Activated B cell treated with CpG ODN at 0.5 μM for 24 hours (primary cell): ENCODE measurements around the gene RUSC1. TPM values are rescaled to one million over a fixed set of nuclear protein-coding genes. Genes with fewer than 3 reads are reported as not detected.

ENCODE experiments used
- ATAC-seq: fragments of 200-7000 bp; cut with Tn5 transposase; one replicate; pipeline ENCODE4 v1.10.0; 2021; ENCODE audit warnings: low read depth, mild to moderate bottlenecking, moderate library complexity
- CTCF ChIA-PET: fragments of 350-600 bp; sonication (Branson Sonifier 250); formaldehyde crosslinking; loops from one replicate; lab custom pipeline; 2021; ENCODE audit warnings: antibody characterized with exemption; lab: Charles Lee
- POLR2A ChIA-PET: fragments of 350-600 bp; sonication (Branson Sonifier 250); formaldehyde crosslinking; loops from one replicate; lab custom pipeline; 2021; ENCODE audit warnings: antibody characterized with exemption; lab: Charles Lee
- DNase-seq: peaks from one replicate; pipeline ENCODE4 v3.0.0; 2022
- H3K27ac Mint-ChIP-seq: one replicate; pipeline ENCODE4 v1.8.0; 2020; ENCODE audit warnings: mixed read lengths
- H3K27me3 Mint-ChIP-seq: one replicate; pipeline ENCODE4 v1.8.0; 2021; ENCODE audit warnings: mixed read lengths
- H3K36me3 Mint-ChIP-seq: one replicate; pipeline ENCODE4 v1.8.0; 2021; ENCODE audit warnings: low read depth, mixed read lengths
- H3K4me1 Mint-ChIP-seq: one replicate; pipeline ENCODE4 v1.8.0; 2021; ENCODE audit warnings: mixed read lengths
- H3K4me3 Mint-ChIP-seq: one replicate; pipeline ENCODE4 v1.8.0; 2020; ENCODE audit warnings: mild to moderate bottlenecking, mixed read lengths
- H3K9me3 Mint-ChIP-seq: one replicate; pipeline ENCODE4 v1.8.0; 2020; ENCODE audit warnings: mixed read lengths
- intact Hi-C: fragments of 100-400 bp; cut with micrococcal nuclease; formaldehyde crosslinking; loops from one replicate; pipeline ENCODE4 v1.15.1; 2024
- total RNA-seq: library from RNA; stranded (reverse); gene quantifications from 2 replicates; pipeline ENCODE4 v1.2.3, GENCODE V29; 2022
- TF ChIP-seq, protein P1 (sequence below): fragments of 200-600 bp; IDR thresholded peaks from one replicate; pipeline ENCODE4 v1.8.0; 2022; ENCODE audit warnings: antibody characterized with exemption, mild to moderate bottlenecking

The RUSC1 gene
- total RNA-seq, 1 donor from 2014 or later = 15.0 TPM

DNA sequence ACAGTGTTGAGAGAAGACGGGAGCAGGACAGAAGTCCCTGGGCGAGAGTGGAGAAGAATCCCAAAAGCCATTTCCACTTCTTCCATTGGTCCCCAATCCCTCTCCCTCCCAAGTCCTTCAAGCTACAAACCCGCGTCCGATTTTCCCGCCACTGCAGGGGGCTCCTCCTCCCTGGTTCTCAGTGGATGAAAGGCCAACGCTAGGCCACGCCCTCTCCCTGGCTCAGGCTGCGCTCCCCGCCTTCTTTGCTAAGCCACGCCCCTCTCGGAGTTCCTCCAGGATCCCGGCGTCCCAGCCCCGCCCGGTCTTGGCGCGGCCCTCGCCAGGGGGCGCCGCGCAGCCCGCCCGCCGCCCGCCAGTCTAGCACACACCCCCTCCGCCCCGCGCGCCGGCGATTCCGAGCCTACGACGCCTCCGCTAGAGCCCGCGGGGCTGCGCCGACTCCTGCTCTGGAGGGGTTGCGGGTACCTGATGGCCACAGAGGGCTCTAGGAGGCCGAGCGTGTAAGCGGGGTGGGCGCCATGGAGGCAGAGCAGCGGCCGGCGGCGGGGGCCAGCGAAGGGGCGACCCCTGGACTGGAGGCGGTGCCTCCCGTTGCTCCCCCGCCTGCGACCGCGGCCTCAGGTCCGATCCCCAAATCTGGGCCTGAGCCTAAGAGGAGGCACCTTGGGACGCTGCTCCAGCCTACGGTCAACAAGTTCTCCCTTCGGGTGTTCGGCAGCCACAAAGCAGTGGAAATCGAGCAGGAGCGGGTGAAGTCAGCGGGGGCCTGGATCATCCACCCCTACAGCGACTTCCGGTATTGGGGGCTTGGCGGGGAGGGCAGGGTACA is 43.4 kb upstream of the RUSC1 start, which contains the start of gene HCN3:
HCN3 (plus strand) TSS at position 394 of the 832 bp plus-strand sequence; CDS start at position 522, 128 bp downstream.
- CTCF ChIA-PET = interaction anchor here (1.0 to 1.4 kb wide), 4 partner anchors 27 to 84 kb away, joined by 3 to 6 read pairs (median 4); no protein-coding TSS in a partner anchor
- TF ChIP-seq, protein P1, sequence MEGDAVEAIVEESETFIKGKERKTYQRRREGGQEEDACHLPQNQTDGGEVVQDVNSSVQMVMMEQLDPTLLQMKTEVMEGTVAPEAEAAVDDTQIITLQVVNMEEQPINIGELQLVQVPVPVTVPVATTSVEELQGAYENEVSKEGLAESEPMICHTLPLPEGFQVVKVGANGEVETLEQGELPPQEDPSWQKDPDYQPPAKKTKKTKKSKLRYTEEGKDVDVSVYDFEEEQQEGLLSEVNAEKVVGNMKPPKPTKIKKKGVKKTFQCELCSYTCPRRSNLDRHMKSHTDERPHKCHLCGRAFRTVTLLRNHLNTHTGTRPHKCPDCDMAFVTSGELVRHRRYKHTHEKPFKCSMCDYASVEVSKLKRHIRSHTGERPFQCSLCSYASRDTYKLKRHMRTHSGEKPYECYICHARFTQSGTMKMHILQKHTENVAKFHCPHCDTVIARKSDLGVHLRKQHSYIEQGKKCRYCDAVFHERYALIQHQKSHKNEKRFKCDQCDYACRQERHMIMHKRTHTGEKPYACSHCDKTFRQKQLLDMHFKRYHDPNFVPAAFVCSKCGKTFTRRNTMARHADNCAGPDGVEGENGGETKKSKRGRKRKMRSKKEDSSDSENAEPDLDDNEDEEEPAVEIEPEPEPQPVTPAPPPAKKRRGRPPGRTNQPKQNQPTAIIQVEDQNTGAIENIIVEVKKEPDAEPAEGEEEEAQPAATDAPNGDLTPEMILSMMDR = no peak
- Mint-ChIP-seq H3K4me3 (peak within 1 kb of the TSS; percentile 79), H3K4me1 (peaks cover 36% of the 10 kb centered on the region), H3K9me3 (no peaks in the 10 kb centered on the region), H3K27me3 (no peaks in the 10 kb centered on the region), H3K36me3 (peaks cover 6% of the 10 kb centered on the region), H3K27ac (no peak within 1 kb of the TSS)
- POLR2A ChIA-PET = interaction anchor here (0.5 to 1.9 kb wide), 6 partner anchors 15 to 50 kb away, joined by 3 to 7 read pairs (median 4); partner anchors contain the start of genes FDPS, RUSC1 and SCAMP3
- ATAC-seq (peak; percentile 72), DNase-seq (peak; percentile 93)
- intact Hi-C loops = loop anchor here (1.0 to 10.0 kb wide), 6 partner anchors 15 to 288 kb away; partner anchors contain the start of genes ASH1L, FDPS and SCAMP3

DNA sequence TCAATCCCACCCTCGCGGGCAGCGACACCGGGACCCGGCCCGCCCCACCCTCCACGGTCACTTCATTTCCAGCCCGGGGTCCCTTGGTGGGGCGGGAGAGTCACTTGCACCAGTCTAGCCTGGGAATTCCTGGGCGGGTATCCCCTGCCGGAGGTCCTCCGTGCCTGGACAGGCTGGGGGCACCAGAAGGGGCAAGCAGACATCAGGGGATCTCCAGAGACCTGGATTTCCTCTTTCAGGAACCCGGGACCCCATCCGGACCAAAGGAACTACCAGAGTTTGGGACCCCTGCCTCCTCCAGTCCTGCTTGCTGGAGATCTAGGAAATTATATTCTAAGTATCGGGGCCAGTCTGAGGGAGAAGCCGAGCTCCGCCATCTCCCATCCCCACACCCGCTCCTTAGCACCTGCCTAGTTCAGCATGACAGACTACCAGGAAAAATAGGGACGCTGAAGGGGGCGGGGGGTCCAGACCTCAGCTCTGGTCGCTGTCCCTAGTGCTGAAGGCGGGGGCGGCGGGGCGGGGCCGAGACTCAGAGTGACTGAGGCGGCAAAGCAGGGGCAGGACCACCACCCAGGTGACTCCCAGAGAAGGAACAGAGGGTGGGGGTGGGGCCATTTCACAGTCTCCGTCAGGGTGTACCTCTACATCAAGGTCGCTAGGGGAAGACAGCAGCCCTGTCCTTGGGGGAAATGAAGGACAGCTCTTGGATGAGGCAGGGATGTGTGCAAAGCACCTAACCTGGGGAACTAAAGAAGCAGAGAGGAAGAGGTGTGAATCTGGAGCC is 42.6 kb upstream of the RUSC1 start:
- CTCF ChIA-PET = interaction anchor here (0.8 to 1.4 kb wide), 4 partner anchors 27 to 84 kb away, joined by 3 to 6 read pairs (median 4); partner anchors contain the start of gene FDPS
- TF ChIP-seq, protein P1 = no peak
- Mint-ChIP-seq H3K27ac (no peak overlapping the region), H3K4me3 (peak overlapping the region; percentile 79), H3K36me3 (peaks cover 2% of the 10 kb centered on the region), H3K27me3 (no peaks in the 10 kb centered on the region), H3K4me1 (peaks cover 30% of the 10 kb centered on the region), H3K9me3 (no peaks in the 10 kb centered on the region)
- POLR2A ChIA-PET = interaction anchor here (0.5 to 1.5 kb wide), 3 partner anchors 16 to 43 kb away, joined by 3 to 5 read pairs (median 4); partner anchors contain the start of genes FDPS, RUSC1 and SCAMP3
- peak; percentile 16 for ATAC-seq
- intact Hi-C loops = loop anchor here (1.0 to 10.0 kb wide), 6 partner anchors 16 to 287 kb away; partner anchors contain the start of genes ASH1L, FDPS and SCAMP3
- DNase-seq = peak; percentile 66

DNA sequence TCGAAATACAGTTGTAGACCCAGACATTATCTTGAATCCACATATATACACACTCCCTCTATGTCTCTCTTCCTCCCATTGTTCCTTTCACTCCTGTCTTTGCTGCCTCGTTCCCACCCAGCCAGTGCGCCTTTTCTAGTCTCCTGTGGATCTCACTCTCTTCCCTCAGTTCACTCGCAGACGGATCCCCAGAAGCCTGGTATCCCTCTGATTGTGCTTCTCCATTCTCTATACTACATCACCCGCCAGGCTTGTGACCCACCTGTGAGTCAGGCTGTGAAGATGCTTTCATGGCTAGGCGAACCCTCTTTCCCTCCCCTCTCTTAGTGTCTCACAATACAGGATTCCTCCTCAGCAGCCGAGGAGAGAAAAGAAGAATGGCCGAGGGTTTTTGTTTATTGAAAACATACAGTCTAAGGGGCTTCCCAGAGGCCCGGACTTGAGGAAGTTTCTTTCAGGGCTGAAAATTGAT is 42.0 kb upstream of the RUSC1 start:
- TF ChIP-seq, protein P1 = no peak
- CTCF ChIA-PET = interaction anchor here (0.8 to 1.4 kb wide), 4 partner anchors 26 to 85 kb away, joined by 3 to 6 read pairs (median 4); partner anchors contain the start of gene FDPS
- DNase-seq = no peak
- ATAC-seq = no peak
- Mint-ChIP-seq H3K27me3 (no peaks in the 10 kb centered on the region), H3K4me3 (peak overlapping the region; percentile 79), H3K4me1 (peaks cover 25% of the 10 kb centered on the region), H3K9me3 (no peaks in the 10 kb centered on the region), H3K36me3 (no peaks in the 10 kb centered on the region), H3K27ac (peak overlapping the region; percentile 19)
- POLR2A ChIA-PET = interaction anchor here (1.0 to 1.5 kb wide), 2 partner anchors 17 to 30 kb away, joined by 4 to 5 read pairs; partner anchors contain the start of genes FDPS and SCAMP3
- intact Hi-C loops = loop anchor here (5.0 to 10.0 kb wide), 2 partner anchors 36 to 286 kb away; partner anchors contain the start of gene ASH1L

DNA sequence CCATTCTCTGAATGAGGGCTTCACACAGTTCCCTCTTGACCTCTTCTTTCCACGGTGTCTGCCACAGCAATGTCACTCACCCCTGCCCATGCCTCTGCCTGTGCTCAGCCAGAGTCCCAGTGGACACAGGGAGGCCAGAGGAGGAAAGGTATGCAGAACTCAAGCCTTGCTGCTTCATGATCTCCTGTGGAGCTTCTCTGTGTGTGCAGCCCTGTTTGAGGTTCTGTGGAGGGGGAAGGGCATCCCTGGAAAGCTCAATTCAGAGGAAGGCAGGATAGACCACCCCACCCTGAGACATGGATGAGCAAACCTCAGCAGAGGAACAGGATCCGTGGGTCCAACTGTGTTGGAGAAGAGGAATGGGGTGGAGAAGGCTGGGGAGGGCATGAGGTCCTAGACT is 41.4 kb upstream of the RUSC1 start:
- Mint-ChIP-seq H3K4me1 (peaks cover 22% of the 10 kb centered on the region), H3K36me3 (no peaks in the 10 kb centered on the region), H3K27me3 (no peaks in the 10 kb centered on the region), H3K4me3 (no peak overlapping the region), H3K9me3 (no peaks in the 10 kb centered on the region), H3K27ac (no peak overlapping the region)
- ATAC-seq (no peak), DNase-seq (no peak)
- intact Hi-C loops = loop anchor here (5.0 to 10.0 kb wide), 2 partner anchors 37 to 286 kb away; partner anchors contain the start of gene ASH1L
- TF ChIP-seq, protein P1 = no peak
- ChIA-PET CTCF (no interaction called here), POLR2A (interaction anchor here (1.5 kb wide), 1 partner anchor 29 kb away, joined by 5 read pairs; the partner anchor contains the start of gene FDPS)
